Measurements from ENCODE around the gene COL20A1.
"Not testable (repeated sequence)": the region's sequence is repeated elsewhere in the genome, so short reads cannot be mapped to it uniquely, and the experiment has no call there.

Gene COL20A1

DNA sequence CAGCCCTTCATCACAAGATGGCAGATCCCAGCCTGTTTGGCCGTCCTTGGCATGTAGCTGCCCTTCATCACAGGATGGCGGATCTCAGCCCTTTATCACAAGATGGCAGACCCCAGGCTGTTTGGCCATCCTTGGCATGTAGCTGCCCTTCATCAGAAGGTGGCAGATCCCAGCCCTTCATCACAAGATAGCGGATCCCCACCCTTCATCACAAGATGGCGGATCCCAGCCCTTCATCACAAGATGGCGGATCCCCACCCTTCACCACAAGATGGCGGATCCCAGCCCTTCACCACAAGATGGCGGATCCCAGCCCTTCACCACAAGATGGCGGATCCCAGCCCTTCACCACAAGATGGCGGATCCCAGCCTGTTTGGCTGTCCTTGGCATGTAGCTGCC is 42.1 kb downstream of the COL20A1 start:
- H3K4me3 ChIP-seq (ENCODE audit: insufficient read depth, low read depth, low read length); H3K27ac ChIP-seq (ENCODE audit: insufficient read depth, low read depth, low read length, poor library complexity, severe bottlenecking); H3K9me3 ChIP-seq (ENCODE audit: control insufficient read depth, low read length); H3K4me1 ChIP-seq (ENCODE audit: control insufficient read depth, insufficient read depth, low read length); H3K27me3 ChIP-seq (ENCODE audit: control insufficient read depth, insufficient read depth, low read length, poor library complexity, severe bottlenecking); H3K36me3 ChIP-seq (ENCODE audit: control insufficient read depth, insufficient read depth, low read length): not testable (repeated sequence)
- WGBS, 2 experiments: 94 to 97% methylated on average over 9 of the region's 9 CpGs

- Histone ChIP-seq H3K4me3 (ENCODE audit: insufficient read depth, low read depth, low read length) (no peak overlapping the region), H3K36me3 (ENCODE audit: control insufficient read depth, insufficient read depth, low read length) (no peaks in the 10 kb centered on the region), H3K4me1 (ENCODE audit: control insufficient read depth, insufficient read depth, low read length) (no peaks in the 10 kb centered on the region), H3K27me3 (ENCODE audit: control insufficient read depth, insufficient read depth, low read length, poor library complexity, severe bottlenecking) (no peaks in the 10 kb centered on the region), H3K27ac (ENCODE audit: insufficient read depth, low read depth, low read length, poor library complexity, severe bottlenecking) (no peak overlapping the region), H3K9me3 (ENCODE audit: control insufficient read depth, low read length) (no peaks in the 10 kb centered on the region)
- 89 to 94% methylated on average over 9 of the region's 9 CpGs for WGBS, 2 experiments
Observed at GRCh38 chr20:63335711-63336110, 42.7 kb downstream of the COL20A1 start.

DNA sequence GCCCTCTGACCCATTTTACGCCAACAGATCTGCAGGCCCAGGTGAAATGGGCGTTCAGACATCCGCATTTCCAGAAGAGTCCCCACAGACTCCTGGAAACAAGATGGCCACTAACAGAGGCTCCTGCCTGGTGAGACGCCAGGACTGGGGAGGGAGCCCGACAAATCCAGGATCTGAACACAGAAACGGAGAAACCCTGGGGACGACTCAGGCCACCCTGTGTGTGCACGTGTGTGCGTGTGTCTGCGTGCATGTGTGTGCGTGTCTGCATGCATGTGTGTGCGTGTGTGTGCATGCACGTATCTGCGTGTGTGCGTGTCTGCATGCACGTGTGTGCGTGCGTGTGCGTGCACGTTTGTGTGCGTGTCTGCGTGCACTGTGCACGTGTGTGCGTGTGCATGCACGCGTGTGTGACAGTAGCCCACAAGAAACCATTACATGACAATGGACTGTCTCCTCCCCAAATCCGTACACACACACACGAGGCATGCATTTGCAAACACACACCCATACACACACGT is 43.3 kb downstream of the COL20A1 start:
- Histone ChIP-seq H3K27me3 (ENCODE audit: control insufficient read depth, insufficient read depth, low read length, poor library complexity, severe bottlenecking) (no peaks in the 10 kb centered on the region), H3K36me3 (ENCODE audit: control insufficient read depth, insufficient read depth, low read length) (no peaks in the 10 kb centered on the region), H3K4me1 (ENCODE audit: control insufficient read depth, insufficient read depth, low read length) (no peaks in the 10 kb centered on the region), H3K9me3 (ENCODE audit: control insufficient read depth, low read length) (no peaks in the 10 kb centered on the region), H3K27ac (ENCODE audit: insufficient read depth, low read depth, low read length, poor library complexity, severe bottlenecking) (no peak overlapping the region), H3K4me3 (ENCODE audit: insufficient read depth, low read depth, low read length) (no peak overlapping the region)
- WGBS, 2 experiments: 93 to 94% methylated on average over 29 of the region's 29 CpGs

GRCh38 chr20:63337786-63338420 is 44.9 kb downstream of the COL20A1 start:
- no peak overlapping the region for H3K27ac ChIP-seq (ENCODE audit: insufficient read depth, low read depth, low read length, poor library complexity, severe bottlenecking)
- H3K27me3 ChIP-seq (ENCODE audit: control insufficient read depth, insufficient read depth, low read length, poor library complexity, severe bottlenecking): no peaks in the 10 kb centered on the region
- no peaks in the 10 kb centered on the region for H3K36me3 ChIP-seq (ENCODE audit: control insufficient read depth, insufficient read depth, low read length)
- H3K4me3 ChIP-seq (ENCODE audit: insufficient read depth, low read depth, low read length): no peak overlapping the region
- H3K4me1 ChIP-seq (ENCODE audit: control insufficient read depth, insufficient read depth, low read length): no peaks in the 10 kb centered on the region
- no peaks in the 10 kb centered on the region for H3K9me3 ChIP-seq (ENCODE audit: control insufficient read depth, low read length)
- WGBS, 2 experiments: 88 to 93% methylated on average over 12 of the region's 12 CpGs

- H3K4me1 ChIP-seq (ENCODE audit: control insufficient read depth, insufficient read depth, low read length): peaks cover 12% of the 10 kb centered on the region
- H3K9me3 ChIP-seq (ENCODE audit: control insufficient read depth, low read length); H3K36me3 ChIP-seq (ENCODE audit: control insufficient read depth, insufficient read depth, low read length); H3K4me3 ChIP-seq (ENCODE audit: insufficient read depth, low read depth, low read length); H3K27me3 ChIP-seq (ENCODE audit: control insufficient read depth, insufficient read depth, low read length, poor library complexity, severe bottlenecking); H3K27ac ChIP-seq (ENCODE audit: insufficient read depth, low read depth, low read length, poor library complexity, severe bottlenecking): not testable (repeated sequence)
- WGBS, 2 experiments: 84 to 85% methylated on average over 14 of the region's 14 CpGs
Observed at GRCh38 chr20:63339154-63340094, 46.4 kb downstream of the COL20A1 start.

GRCh38 chr20:63340158-63340688 is 47.2 kb downstream of the COL20A1 start:
- not testable (repeated sequence) for H3K36me3 ChIP-seq (ENCODE audit: control insufficient read depth, insufficient read depth, low read length); H3K27ac ChIP-seq (ENCODE audit: insufficient read depth, low read depth, low read length, poor library complexity, severe bottlenecking); H3K9me3 ChIP-seq (ENCODE audit: control insufficient read depth, low read length); H3K4me3 ChIP-seq (ENCODE audit: insufficient read depth, low read depth, low read length); H3K27me3 ChIP-seq (ENCODE audit: control insufficient read depth, insufficient read depth, low read length, poor library complexity, severe bottlenecking)
- peaks cover 12% of the 10 kb centered on the region for H3K4me1 ChIP-seq (ENCODE audit: control insufficient read depth, insufficient read depth, low read length)
- WGBS, 2 experiments: 94 to 96% methylated on average over 10 of the region's 10 CpGs

- no peaks in the 10 kb centered on the region for H3K27me3 ChIP-seq (ENCODE audit: control insufficient read depth, insufficient read depth, low read length, poor library complexity, severe bottlenecking)
- H3K9me3 ChIP-seq (ENCODE audit: control insufficient read depth, low read length): no peaks in the 10 kb centered on the region
- H3K4me3 ChIP-seq (ENCODE audit: insufficient read depth, low read depth, low read length): no peak overlapping the region
- WGBS, 2 experiments: 92 to 93% methylated on average over 59 of the region's 59 CpGs
- no peaks in the 10 kb centered on the region for H3K36me3 ChIP-seq (ENCODE audit: control insufficient read depth, insufficient read depth, low read length)
- peaks cover 12% of the 10 kb centered on the region for H3K4me1 ChIP-seq (ENCODE audit: control insufficient read depth, insufficient read depth, low read length)
- no peak overlapping the region for H3K27ac ChIP-seq (ENCODE audit: insufficient read depth, low read depth, low read length, poor library complexity, severe bottlenecking)
Observed at GRCh38 chr20:63342561-63343459, 49.8 kb downstream of the COL20A1 start.

DNA sequence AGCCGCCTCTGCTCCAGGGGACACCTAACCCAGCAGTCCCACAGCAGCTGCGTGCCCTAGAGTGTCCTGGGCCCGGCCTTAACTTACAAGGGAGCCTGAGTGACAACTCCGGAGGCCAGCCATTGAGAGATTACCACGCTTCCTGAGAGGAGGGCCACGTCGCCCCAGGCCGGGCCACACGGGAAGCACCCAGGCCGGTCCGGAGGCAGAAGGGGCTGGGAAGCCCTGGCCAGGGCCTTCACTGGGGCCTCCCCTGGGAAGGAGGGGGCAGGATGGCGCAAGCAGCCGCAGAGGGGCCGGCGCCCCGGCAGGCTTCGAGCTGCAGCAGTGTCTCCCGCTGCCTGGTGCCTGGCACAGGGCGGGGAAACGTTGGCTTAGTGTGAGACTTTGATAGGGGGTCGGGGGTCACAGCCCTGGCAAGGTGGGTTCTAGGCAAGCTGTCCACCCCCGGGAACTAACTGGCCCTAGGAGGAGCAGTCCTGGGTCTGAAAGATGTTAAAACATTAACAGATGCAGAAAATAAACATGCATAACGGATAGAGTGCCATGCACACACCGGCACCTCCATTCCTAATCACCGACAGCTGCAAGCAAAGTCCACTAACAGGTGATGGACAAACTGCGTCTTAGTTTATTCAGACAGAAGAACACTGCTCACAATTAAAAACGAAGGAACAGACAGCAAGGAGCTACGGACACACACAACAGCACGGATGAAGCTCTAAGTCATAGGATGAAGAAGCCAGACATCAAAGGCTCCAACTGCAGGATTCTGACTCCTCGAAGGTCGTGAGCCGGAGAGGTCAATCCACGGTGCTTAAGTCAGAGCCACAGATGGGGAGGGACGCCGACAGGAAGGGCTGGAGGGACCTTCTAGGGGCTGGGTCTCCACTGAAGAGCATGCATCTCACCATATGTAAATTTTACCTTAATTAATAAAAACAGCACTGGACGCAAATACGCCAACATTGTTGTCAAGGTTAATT is 50.8 kb downstream of the COL20A1 start:
- H3K36me3 ChIP-seq (ENCODE audit: control insufficient read depth, insufficient read depth, low read length): no peaks in the 10 kb centered on the region
- WGBS, 2 experiments: 82 to 84% methylated on average over 37 of the region's 37 CpGs
- H3K27me3 ChIP-seq (ENCODE audit: control insufficient read depth, insufficient read depth, low read length, poor library complexity, severe bottlenecking): no peaks in the 10 kb centered on the region
- peaks cover 12% of the 10 kb centered on the region for H3K4me1 ChIP-seq (ENCODE audit: control insufficient read depth, insufficient read depth, low read length)
- no peak overlapping the region for H3K27ac ChIP-seq (ENCODE audit: insufficient read depth, low read depth, low read length, poor library complexity, severe bottlenecking)
- no peaks in the 10 kb centered on the region for H3K9me3 ChIP-seq (ENCODE audit: control insufficient read depth, low read length)
- H3K4me3 ChIP-seq (ENCODE audit: insufficient read depth, low read depth, low read length): no peak overlapping the region
